ENCODE results near the gene GPR151. TPM values are rescaled to one million over a fixed set of nuclear protein-coding genes. Genes with fewer than 3 reads are reported as not detected.

The GPR151 gene
- total and polyA plus RNA-seq, 2 of the 13 experiments (the other 11 are each of a cell fraction or from before 2014, with no cell fraction given): not detected

DNA sequence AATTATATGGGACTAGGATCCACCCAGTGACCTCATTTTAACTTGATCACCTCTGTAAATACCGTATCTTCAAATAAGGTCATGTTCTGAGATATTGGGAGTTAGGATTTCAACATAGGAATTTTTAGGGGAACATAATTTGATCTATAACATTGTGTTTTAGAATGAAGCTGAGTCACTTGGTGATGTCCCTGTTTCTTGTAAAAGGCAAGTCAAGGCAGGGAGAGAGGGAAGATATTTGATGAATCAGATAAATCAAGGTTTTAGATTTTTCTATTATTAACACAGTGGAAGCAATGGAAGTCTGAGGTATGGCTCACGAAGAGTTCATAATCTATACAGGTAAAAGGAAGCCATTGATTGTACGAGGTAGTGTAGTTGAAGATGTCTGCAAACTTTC, 11.8 kb upstream of the GPR151 start (continued):
- TF ChIP-seq, protein P1, sequence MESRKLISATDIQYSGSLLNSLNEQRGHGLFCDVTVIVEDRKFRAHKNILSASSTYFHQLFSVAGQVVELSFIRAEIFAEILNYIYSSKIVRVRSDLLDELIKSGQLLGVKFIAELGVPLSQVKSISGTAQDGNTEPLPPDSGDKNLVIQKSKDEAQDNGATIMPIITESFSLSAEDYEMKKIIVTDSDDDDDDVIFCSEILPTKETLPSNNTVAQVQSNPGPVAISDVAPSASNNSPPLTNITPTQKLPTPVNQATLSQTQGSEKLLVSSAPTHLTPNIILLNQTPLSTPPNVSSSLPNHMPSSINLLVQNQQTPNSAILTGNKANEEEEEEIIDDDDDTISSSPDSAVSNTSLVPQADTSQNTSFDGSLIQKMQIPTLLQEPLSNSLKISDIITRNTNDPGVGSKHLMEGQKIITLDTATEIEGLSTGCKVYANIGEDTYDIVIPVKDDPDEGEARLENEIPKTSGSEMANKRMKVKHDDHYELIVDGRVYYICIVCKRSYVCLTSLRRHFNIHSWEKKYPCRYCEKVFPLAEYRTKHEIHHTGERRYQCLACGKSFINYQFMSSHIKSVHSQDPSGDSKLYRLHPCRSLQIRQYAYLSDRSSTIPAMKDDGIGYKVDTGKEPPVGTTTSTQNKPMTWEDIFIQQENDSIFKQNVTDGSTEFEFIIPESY (CRISPR knock-in tag; IDR thresholded peaks at IDR 0.05): no peak
- TF ChIP-seq ZNF547 (CRISPR knock-in tag; IDR thresholded peaks at IDR 0.05): no peak
- TF ChIP-seq ZBTB3 (CRISPR knock-in tag; IDR thresholded peaks at IDR 0.05; ENCODE audit: borderline replicate concordance, low read depth): no peak
- no peak for TF ChIP-seq KMT2A (CRISPR knock-in tag; IDR thresholded peaks at IDR 0.05)
- no peak for TF ChIP-seq ARID2 (CRISPR knock-in tag; IDR thresholded peaks at IDR 0.05; ENCODE audit: borderline replicate concordance)
- TF ChIP-seq ZNF460 (CRISPR knock-in tag; IDR thresholded peaks at IDR 0.05; ENCODE audit: borderline replicate concordance): no peak
- TF ChIP-seq, protein P2, sequence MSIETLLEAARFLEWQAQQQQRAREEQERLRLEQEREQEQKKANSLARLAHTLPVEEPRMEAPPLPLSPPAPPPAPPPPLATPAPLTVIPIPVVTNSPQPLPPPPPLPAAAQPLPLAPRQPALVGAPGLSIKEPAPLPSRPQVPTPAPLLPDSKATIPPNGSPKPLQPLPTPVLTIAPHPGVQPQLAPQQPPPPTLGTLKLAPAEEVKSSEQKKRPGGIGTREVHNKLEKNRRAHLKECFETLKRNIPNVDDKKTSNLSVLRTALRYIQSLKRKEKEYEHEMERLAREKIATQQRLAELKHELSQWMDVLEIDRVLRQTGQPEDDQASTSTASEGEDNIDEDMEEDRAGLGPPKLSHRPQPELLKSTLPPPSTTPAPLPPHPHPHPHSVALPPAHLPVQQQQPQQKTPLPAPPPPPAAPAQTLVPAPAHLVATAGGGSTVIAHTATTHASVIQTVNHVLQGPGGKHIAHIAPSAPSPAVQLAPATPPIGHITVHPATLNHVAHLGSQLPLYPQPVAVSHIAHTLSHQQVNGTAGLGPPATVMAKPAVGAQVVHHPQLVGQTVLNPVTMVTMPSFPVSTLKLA (IDR thresholded peaks at IDR 0.05): no peak

DNA sequence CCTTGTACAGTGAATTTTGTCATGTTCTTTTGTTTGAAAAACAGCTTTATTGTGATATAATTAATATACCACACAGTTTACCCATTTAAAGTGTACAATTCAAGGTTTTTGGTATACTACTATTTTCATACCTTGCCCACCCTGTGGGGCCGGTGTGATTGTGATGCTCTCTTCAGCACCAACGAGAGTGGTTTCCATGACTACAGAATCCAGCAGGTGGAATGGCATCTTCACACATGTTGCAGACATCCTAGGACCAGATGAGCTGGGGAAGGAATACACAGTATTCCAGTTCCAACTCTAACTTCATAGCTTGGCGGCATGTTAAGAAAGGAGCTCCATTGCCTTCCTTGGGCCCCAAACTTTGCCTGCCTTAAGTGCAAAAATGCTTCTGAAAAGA, 7.7 kb upstream of the GPR151 start:
- in situ Hi-C loops (cut with HindIII; ENCODE audit: extremely low pct_ligation_motif_present, low pct_unique_long_range_greater_than_20kb): no loop called here
- H3K27me3 ChIP-seq (ENCODE audit: control insufficient read depth in 1 of 2, insufficient read depth in 2 of 2, low read length in 2 of 2): no peaks in the 10 kb centered on the region
- no peaks in the 10 kb centered on the region for H3K9me3 ChIP-seq (ENCODE audit: low read length)
- DNase-seq (ENCODE audit: low spot score): no peak
- H2AFZ ChIP-seq (ENCODE audit: low read length): no peak overlapping the region
- FAIRE-seq: no peak
- TF ChIP-seq FOXK2 (IDR thresholded peaks at IDR 0.05) (no peak), CHCHD3 (CRISPR knock-in tag; IDR thresholded peaks at IDR 0.05) (no peak), TAF1 (CRISPR knock-in tag; IDR thresholded peaks at IDR 0.05) (no peak), ZNF326 (CRISPR knock-in tag; IDR thresholded peaks at IDR 0.05; ENCODE audit: borderline replicate concordance) (no peak), ZNF660 (CRISPR knock-in tag; IDR thresholded peaks at IDR 0.05; ENCODE audit: borderline replicate concordance, low read depth) (no peak), FOXC1 (CRISPR knock-in tag; IDR thresholded peaks at IDR 0.05; ENCODE audit: borderline replicate concordance) (no peak), SMYD3 (CRISPR knock-in tag; IDR thresholded peaks at IDR 0.05) (no peak)
- TF ChIP-seq, protein P3, sequence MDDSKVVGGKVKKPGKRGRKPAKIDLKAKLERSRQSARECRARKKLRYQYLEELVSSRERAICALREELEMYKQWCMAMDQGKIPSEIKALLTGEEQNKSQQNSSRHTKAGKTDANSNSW (CRISPR knock-in tag; IDR thresholded peaks at IDR 0.05; ENCODE audit: borderline replicate concordance): no peak
- TF ChIP-seq, protein P4, sequence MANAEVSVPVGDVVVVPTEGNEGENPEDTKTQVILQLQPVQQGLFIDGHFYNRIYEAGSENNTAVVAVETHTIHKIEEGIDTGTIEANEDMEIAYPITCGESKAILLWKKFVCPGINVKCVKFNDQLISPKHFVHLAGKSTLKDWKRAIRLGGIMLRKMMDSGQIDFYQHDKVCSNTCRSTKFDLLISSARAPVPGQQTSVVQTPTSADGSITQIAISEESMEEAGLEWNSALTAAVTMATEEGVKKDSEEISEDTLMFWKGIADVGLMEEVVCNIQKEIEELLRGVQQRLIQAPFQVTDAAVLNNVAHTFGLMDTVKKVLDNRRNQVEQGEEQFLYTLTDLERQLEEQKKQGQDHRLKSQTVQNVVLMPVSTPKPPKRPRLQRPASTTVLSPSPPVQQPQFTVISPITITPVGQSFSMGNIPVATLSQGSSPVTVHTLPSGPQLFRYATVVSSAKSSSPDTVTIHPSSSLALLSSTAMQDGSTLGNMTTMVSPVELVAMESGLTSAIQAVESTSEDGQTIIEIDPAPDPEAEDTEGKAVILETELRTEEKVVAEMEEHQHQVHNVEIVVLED (CRISPR knock-in tag; IDR thresholded peaks at IDR 0.05; ENCODE audit: borderline replicate concordance): no peak
- H3K9ac ChIP-seq (ENCODE audit: insufficient read depth, low read depth, low read length): no peak overlapping the region
- H3K4me1 ChIP-seq (ENCODE audit: insufficient read depth, low read length): peaks cover 21% of the 10 kb centered on the region
- no peaks in the 10 kb centered on the region for H4K20me1 ChIP-seq (ENCODE audit: insufficient read depth, low read length)
- H3K27ac ChIP-seq (ENCODE audit: extremely low read length, insufficient read depth, low read length): no peak overlapping the region
- WGBS (ENCODE audit: low lambda C conversion rate): 28% methylated on average over 3 of the region's 3 CpGs
- H3K4me3 ChIP-seq (replicated peaks in 1 of 3; ENCODE audit: insufficient read depth in 1 of 3, low read depth in 2 of 3, low read length in 3 of 3): no peak overlapping the region
- CTCF ChIA-PET (ENCODE audit: low intra/inter-chr PET ratio, low total read pairs): no interaction called here
- no peaks in the 10 kb centered on the region for H3K36me3 ChIP-seq (replicated peaks in 1 of 2; ENCODE audit: control insufficient read depth in 1 of 2, insufficient read depth in 2 of 2, low read length in 2 of 2)
- POLR2A ChIA-PET: no interaction called here
- no peak overlapping the region for H3K4me2 ChIP-seq (ENCODE audit: low read depth, low read length)
- H3K79me2 ChIP-seq (ENCODE audit: insufficient read depth, low read length): no peaks in the 10 kb centered on the region
- ATAC-seq: no peak
- intact Hi-C loops (cut with micrococcal nuclease; ENCODE audit: unreplicated experiment): no loop called here
- no TSS peak for BruUV-seq (replicated peaks)
